HepG2 (cell line): Measurements from ENCODE around the gene SLC17A3. TPM values are rescaled to one million over a fixed set of nuclear protein-coding genes. Genes with fewer than 3 reads are reported as not detected.

Experiments used
- CREM ChIP-seq, 2 experiments: sonication (generic) in 1 of 2; formaldehyde crosslinking in 1 of 2; IDR thresholded peaks; 2 replicates each; pipeline versions ENCODE4 v1.4.0 to v1.6.1; 2016 to 2020; ENCODE audit warnings: antibody characterized with exemption in 1 of 2, mild to moderate bottlenecking in 1 of 2, missing genetic modification reagents in 1 of 2
- DMAP1 ChIP-seq: IDR thresholded peaks from 2 replicates; pipeline ENCODE4 v1.6.1; 2016
- ESRRA ChIP-seq: sonication (generic); formaldehyde crosslinking; IDR thresholded peaks from 2 replicates; pipeline ENCODE4 v1.5.1; 2020; ENCODE audit warnings: mild to moderate bottlenecking, low read depth, missing genetic modification reagents
- FOXK1 ChIP-seq: sonication (generic); formaldehyde crosslinking; IDR thresholded peaks from 2 replicates; pipeline ENCODE4 v1.4.0; 2020; ENCODE audit warnings: low read depth, missing genetic modification reagents, borderline replicate concordance
- MIXL1 ChIP-seq: IDR thresholded peaks from 2 replicates; pipeline ENCODE4 v1.6.1; 2016
- MTF2 ChIP-seq: sonication (generic); formaldehyde crosslinking; IDR thresholded peaks from 2 replicates; pipeline ENCODE4 v1.5.0; 2020; ENCODE audit warnings: missing genetic modification reagents, borderline replicate concordance
- NFE2 ChIP-seq: sonication (generic); formaldehyde crosslinking; IDR thresholded peaks from 2 replicates; pipeline ENCODE4 v1.4.0; 2020; ENCODE audit warnings: missing genetic modification reagents
- ONECUT2 ChIP-seq: sonication (generic); formaldehyde crosslinking; IDR thresholded peaks from 2 replicates; pipeline ENCODE4 v1.4.0; 2020; ENCODE audit warnings: missing genetic modification reagents
- SAP130 ChIP-seq: IDR thresholded peaks from 2 replicates; pipeline ENCODE4 v1.6.1; 2016; ENCODE audit warnings: low read depth
- SRSF1 ChIP-seq: fragments of 200-400 bp; formaldehyde crosslinking; optimal IDR thresholded peaks from 2 replicates; pipeline ENCODE3; 2017; ENCODE audit warnings: mild to moderate bottlenecking, low read depth, low read length, moderate library complexity
- TEAD3 ChIP-seq: optimal IDR thresholded peaks from 2 replicates; pipeline ENCODE3; 2016; ENCODE audit warnings: borderline replicate concordance
- ZKSCAN8 ChIP-seq: IDR thresholded peaks from 2 replicates; pipeline ENCODE4 v1.6.1; 2016; ENCODE audit warnings: borderline replicate concordance, missing genetic modification reagents, missing compliant biosample characterization
- ZNF782 ChIP-seq: sonication (generic); formaldehyde crosslinking; IDR thresholded peaks from 2 replicates; pipeline ENCODE4 v1.4.0; 2020; ENCODE audit warnings: missing genetic modification reagents, mild to moderate bottlenecking, borderline replicate concordance
- ZNF883 ChIP-seq: sonication (generic); formaldehyde crosslinking; IDR thresholded peaks from 2 replicates; pipeline ENCODE4 v1.5.1; 2020; ENCODE audit warnings: mild to moderate bottlenecking, missing genetic modification reagents; ENCODE audit errors: not compliant biosample characterization
- polyA plus RNA-seq, 8 experiments: library from polyadenylated mRNA; depleted of rRNA in 3 of 8; stranded (reverse) in 7 of 8; unstranded in 1 of 8; fragments of >200 nt; fragmentation: Illumina TruSeq in 4 of 8; extraction: Trizol in 4 of 8; gene quantifications; 2 replicates each; pipeline versions ENCODE4 v1.2.1 to v1.2.3, GENCODE V29; 2011 to 2016; ENCODE audit warnings: low read depth in 4 of 8, missing spikeins in 1 of 8, mixed read lengths in 1 of 8; ENCODE audit not compliant: insufficient read depth in 1 of 8
- total RNA-seq, 5 experiments: library from RNA; depleted of rRNA; stranded (reverse); fragments of >200 nt; fragmentation: Illumina TruSeq; extraction: Trizol; gene quantifications; 2 replicates each; pipeline ENCODE4 v1.2.3, GENCODE V29; 2016; ENCODE audit warnings: low read depth in 1 of 5
- TF ChIP-seq, protein P1 (sequence below): IDR thresholded peaks from 2 replicates; pipeline ENCODE4 v1.6.1; 2016; ENCODE audit warnings: low read depth
- TF ChIP-seq, protein P2 (sequence below): sonication (generic); formaldehyde crosslinking; IDR thresholded peaks from 2 replicates; pipeline ENCODE4 v1.8.1; 2023; ENCODE audit warnings: mild to moderate bottlenecking, missing genetic modification reagents
- TF ChIP-seq, protein P3 (sequence below), 2 experiments: fragments of 450-650 bp in 1 of 2; sonication (generic) in 1 of 2; formaldehyde crosslinking; IDR thresholded peaks; 2 replicates each; pipeline versions ENCODE4 v1.5.0 to v1.8.0; 2020 to 2022; ENCODE audit warnings: mild to moderate bottlenecking in 1 of 2, missing genetic modification reagents in 1 of 2
- TF ChIP-seq, protein P4 (sequence below): sonication (generic); formaldehyde crosslinking; IDR thresholded peaks from 2 replicates; pipeline ENCODE4 v1.4.0; 2020; ENCODE audit warnings: missing genetic modification reagents
- TF ChIP-seq, protein P5 (sequence below): sonication (generic); formaldehyde crosslinking; IDR thresholded peaks from 2 replicates; pipeline ENCODE4 v1.4.0; 2020; ENCODE audit warnings: missing genetic modification reagents, borderline replicate concordance

SLC17A3 gene
- total and polyA plus RNA-seq, 2 of the 13 experiments (the other 11 are each of a cell fraction or from before 2014, with no cell fraction given) = 0.09 to 0.11 TPM

DNA sequence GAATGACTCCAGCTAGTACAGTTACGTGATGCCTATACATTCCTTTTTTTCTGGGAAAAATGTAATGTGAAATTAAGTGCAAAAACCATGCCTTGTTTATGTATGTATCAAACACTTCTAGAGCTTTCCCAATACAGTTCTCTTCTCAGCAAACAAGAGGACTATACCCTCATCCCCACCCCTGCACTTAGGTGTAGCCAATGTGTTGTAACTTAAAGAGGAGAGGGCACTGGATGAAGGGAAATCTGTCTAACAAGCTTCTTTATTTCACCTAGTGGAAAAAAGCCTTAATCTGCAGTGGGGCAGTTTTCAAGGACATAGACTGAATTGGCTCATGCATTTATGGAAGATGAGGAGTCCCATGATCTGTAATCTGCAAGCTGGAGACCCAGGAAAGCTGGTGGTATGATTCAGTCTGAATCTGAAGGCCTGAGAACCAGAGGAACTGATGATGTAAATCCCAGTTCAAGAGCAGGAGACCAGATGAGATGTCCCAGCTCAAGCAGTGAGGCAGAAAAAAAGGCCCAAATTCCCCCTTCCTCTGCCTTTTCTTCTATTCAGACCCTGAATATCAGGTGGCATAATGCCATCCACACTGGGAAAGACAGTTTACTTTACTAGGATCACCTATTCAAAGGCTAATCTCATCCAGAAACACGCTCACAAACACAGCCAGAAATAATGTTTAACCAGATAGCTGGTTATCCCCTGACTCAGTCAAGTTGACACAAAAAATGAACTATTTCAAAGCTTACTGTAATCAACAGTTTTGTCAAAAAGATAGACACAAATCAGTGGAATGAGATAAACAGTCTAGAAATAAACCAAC is 25.8 kb upstream of the SLC17A3 start (continued):
- TF ChIP-seq, protein P1, sequence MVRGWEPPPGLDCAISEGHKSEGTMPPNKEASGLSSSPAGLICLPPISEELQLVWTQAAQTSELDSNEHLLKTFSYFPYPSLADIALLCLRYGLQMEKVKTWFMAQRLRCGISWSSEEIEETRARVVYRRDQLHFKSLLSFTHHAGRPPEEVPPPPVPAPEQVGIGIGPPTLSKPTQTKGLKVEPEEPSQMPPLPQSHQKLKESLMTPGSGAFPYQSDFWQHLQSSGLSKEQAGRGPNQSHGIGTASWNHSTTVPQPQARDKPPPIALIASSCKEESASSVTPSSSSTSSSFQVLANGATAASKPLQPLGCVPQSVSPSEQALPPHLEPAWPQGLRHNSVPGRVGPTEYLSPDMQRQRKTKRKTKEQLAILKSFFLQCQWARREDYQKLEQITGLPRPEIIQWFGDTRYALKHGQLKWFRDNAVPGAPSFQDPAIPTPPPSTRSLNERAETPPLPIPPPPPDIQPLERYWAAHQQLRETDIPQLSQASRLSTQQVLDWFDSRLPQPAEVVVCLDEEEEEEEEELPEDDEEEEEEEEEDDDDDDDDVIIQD = peak; percentile 88; the same call in 1 of the 2 replicates
- TF ChIP-seq TEAD3 (CRISPR knock-in tag) = peak; percentile 66
- TF ChIP-seq, protein P2, sequence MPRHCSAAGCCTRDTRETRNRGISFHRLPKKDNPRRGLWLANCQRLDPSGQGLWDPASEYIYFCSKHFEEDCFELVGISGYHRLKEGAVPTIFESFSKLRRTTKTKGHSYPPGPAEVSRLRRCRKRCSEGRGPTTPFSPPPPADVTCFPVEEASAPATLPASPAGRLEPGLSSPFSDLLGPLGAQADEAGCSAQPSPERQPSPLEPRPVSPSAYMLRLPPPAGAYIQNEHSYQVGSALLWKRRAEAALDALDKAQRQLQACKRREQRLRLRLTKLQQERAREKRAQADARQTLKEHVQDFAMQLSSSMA (CRISPR knock-in tag) = no peak
- peak; percentile 83 for TF ChIP-seq SAP130 (CRISPR knock-in tag)
- TF ChIP-seq ZKSCAN8 (CRISPR knock-in tag) = no peak
- TF ChIP-seq ONECUT2 (CRISPR knock-in tag) = no peak
- no peak for TF ChIP-seq DMAP1 (CRISPR knock-in tag)
- 0 out of 2 replicates have a peak, but pooled peaks have one; percentile 58 for TF ChIP-seq MTF2 (CRISPR knock-in tag)
- TF ChIP-seq, protein P3, sequence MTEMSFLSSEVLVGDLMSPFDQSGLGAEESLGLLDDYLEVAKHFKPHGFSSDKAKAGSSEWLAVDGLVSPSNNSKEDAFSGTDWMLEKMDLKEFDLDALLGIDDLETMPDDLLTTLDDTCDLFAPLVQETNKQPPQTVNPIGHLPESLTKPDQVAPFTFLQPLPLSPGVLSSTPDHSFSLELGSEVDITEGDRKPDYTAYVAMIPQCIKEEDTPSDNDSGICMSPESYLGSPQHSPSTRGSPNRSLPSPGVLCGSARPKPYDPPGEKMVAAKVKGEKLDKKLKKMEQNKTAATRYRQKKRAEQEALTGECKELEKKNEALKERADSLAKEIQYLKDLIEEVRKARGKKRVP (CRISPR knock-in tag; IDR thresholded peaks at IDR 0.05) = peak in 1 of 2 experiments; percentile 89; a peak in 2 of 4 replicates
- no peak for TF ChIP-seq ZNF883 (CRISPR knock-in tag)
- TF ChIP-seq, protein P4, sequence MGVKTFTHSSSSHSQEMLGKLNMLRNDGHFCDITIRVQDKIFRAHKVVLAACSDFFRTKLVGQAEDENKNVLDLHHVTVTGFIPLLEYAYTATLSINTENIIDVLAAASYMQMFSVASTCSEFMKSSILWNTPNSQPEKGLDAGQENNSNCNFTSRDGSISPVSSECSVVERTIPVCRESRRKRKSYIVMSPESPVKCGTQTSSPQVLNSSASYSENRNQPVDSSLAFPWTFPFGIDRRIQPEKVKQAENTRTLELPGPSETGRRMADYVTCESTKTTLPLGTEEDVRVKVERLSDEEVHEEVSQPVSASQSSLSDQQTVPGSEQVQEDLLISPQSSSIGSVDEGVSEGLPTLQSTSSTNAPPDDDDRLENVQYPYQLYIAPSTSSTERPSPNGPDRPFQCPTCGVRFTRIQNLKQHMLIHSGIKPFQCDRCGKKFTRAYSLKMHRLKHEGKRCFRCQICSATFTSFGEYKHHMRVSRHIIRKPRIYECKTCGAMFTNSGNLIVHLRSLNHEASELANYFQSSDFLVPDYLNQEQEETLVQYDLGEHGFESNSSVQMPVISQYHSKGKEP = no peak
- TF ChIP-seq CREM (IDR thresholded peaks at IDR 0.05) = peak; percentile 60
- no peak for TF ChIP-seq CREM (CRISPR knock-in tag; IDR thresholded peaks at IDR 0.05)
- TF ChIP-seq NFE2 = no peak
- TF ChIP-seq SRSF1 = no peak
- TF ChIP-seq, protein P5, sequence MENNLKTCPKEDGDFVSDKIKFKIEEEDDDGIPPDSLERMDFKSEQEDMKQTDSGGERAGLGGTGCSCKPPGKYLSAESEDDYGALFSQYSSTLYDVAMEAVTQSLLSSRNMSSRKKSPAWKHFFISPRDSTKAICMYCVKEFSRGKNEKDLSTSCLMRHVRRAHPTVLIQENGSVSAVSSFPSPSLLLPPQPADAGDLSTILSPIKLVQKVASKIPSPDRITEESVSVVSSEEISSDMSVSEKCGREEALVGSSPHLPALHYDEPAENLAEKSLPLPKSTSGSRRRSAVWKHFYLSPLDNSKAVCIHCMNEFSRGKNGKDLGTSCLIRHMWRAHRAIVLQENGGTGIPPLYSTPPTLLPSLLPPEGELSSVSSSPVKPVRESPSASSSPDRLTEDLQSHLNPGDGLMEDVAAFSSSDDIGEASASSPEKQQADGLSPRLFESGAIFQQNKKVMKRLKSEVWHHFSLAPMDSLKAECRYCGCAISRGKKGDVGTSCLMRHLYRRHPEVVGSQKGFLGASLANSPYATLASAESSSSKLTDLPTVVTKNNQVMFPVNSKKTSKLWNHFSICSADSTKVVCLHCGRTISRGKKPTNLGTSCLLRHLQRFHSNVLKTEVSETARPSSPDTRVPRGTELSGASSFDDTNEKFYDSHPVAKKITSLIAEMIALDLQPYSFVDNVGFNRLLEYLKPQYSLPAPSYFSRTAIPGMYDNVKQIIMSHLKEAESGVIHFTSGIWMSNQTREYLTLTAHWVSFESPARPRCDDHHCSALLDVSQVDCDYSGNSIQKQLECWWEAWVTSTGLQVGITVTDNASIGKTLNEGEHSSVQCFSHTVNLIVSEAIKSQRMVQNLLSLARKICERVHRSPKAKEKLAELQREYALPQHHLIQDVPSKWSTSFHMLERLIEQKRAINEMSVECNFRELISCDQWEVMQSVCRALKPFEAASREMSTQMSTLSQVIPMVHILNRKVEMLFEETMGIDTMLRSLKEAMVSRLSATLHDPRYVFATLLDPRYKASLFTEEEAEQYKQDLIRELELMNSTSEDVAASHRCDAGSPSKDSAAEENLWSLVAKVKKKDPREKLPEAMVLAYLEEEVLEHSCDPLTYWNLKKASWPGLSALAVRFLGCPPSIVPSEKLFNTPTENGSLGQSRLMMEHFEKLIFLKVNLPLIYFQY (CRISPR knock-in tag) = no peak; the same call in 1 of the 2 replicates
- TF ChIP-seq FOXK1 (CRISPR knock-in tag) = 0 out of 2 replicates have a peak, but pooled peaks have one; percentile 31
- no peak for TF ChIP-seq ESRRA (CRISPR knock-in tag)
- peak; percentile 80 for TF ChIP-seq MIXL1 (CRISPR knock-in tag)
- no peak for TF ChIP-seq ZNF782 (CRISPR knock-in tag)
